HG02610 (cell line): Measurements from ENCODE around the gene ALG9.
"Not testable (repeated sequence)": the region's sequence is repeated elsewhere in the genome, so short reads cannot be mapped to it uniquely, and the experiment has no call there.

Source experiments
- ATAC-seq: cut with Tn5 transposase; IDR thresholded peaks from one replicate; pipeline ENCODE4 v1.9.1; 2021; ENCODE audit warnings: mild to moderate bottlenecking, moderate library complexity; ENCODE audit not compliant: unreplicated experiment

ALG9 gene

GRCh38 chr11:111771205-111771604 is 100.2 kb downstream of the ALG9 start:
- ATAC-seq: not testable (repeated sequence)

DNA sequence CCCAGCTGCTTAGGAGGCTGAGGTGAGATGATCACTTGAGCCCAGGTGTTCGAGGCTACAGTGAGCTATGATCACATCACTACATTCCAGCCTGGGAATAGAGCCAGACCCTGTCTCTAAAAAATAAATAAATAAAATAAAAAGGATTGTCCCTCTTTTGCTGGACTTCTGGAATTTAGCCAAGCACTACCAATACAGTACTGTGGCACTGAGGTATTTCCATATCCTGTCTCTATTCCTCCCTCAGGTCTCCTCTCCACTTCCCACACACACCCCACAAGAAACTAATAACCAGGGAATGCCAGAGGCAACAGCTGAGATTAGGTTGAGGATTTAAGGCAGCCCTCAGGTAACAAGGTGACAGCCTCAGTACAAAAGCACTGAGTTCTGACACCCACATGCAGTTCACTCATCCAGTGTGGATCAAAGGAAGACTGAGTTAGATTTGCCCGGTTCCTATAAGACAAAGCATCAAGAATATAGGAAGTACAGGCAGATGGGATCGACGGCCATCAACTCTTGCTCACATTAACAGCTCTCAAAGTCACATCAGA is 100.7 kb downstream of the ALG9 start:
- no peak for ATAC-seq

GRCh38 chr11:111766834-111767142 is 104.6 kb downstream of the ALG9 start:
- ATAC-seq: peak; percentile 3

GRCh38 chr11:111765984-111766833 is 105.2 kb downstream of the ALG9 start, which contains the start of gene PPP2R1B:
TSS of gene PPP2R1B (minus strand) at chr11:111766389. CDS start at chr11:111766361, 28 bp downstream.
- ATAC-seq: peak; percentile 84

- peak; percentile 14 for ATAC-seq
Observed at GRCh38 chr11:111765320-111765983, 105.9 kb downstream of the ALG9 start.

DNA sequence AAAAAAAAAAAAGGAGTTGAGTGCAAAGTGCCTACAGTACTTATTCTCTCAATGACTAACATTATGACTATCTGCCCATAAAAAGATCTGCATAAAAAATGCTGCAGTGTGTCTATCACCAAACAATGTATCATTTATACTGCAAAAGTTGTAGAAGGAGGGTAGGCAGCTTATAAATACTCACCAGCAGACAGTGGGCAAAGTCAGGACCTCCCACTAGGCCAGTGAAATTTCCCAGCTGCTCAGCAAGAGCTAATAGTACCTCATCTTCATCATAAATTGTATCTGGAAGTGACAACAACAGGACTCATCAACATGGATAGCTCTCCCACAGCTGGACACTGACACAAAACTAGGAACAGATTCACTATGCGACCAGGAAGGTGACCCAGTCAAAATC is 106.8 kb downstream of the ALG9 start:
- no peak for ATAC-seq

DNA sequence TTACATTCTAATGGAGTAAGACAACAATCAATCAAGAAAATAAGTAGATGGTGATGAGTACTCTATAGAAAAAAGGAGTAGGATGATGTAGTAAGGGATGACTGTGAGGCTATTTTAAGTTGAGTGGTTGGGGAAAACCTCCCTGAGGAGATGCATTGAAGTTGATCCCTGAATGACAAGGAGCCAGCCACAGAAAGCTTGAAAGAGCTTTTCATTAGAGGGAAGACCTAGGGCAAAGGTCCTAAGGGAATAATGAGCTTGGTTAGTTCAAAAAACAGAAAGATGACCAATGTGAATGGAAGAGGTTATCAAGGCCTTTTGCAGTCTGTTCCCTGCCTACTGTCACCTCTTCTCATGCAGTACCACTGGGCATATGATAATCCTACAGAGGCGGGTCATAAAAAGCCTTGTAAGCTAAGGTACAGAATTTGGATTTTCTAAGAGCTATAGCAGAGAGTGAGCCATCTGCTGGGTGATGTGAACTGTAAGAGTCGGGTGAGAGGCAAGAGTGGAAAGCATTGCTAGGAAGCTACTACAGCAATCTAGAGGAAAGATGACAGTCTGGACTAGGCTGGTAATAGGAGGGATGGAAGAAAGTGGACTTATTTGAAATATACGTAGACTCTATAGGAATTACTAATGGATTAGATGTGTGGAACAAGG is 108.3 kb downstream of the ALG9 start:
- ATAC-seq: no peak

DNA sequence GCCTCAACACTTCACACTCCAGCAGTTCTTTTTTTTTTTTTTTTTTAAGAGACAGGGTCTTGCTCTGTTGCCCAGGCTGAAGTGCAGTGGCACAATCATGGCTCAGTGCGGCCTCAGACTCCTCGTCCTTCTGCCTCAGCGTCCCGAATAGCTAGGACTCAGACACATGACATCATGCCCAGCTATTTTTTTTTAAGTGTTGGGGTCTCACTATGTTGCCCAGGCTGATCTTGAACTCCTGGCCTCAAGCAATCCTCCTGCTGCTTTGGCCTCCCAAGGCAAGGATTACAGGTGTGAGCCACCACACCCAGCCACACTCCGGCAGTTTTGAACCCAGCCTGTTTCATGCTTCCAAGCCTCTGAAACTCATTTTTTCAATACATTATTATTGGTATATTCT is 108.9 kb downstream of the ALG9 start:
- no peak for ATAC-seq

GRCh38 chr11:111761036-111761435 is 110.3 kb downstream of the ALG9 start:
- ATAC-seq: no peak

- ATAC-seq: no peak
Observed at GRCh38 chr11:111759778-111760407, 111.5 kb downstream of the ALG9 start.

DNA sequence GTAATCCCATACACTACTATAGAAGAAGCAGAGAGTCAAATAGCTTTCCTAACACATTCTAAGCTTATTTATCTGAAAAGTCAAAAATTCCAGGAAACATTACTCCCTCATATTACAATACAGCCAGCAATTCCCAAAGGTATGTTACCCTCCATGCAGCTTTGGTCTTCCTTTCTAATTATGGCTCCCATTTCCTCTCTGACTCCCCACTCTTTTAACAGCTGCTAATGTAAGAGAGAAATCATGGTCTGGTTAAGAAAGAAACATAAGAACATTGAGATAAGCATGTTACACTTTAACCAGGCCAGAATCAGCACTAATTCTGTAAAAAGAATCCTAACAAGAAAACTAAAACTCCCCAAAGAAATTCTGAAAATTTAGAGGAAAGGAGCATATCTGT is 112.0 kb downstream of the ALG9 start:
- no peak for ATAC-seq

GRCh38 chr11:111756097-111756496 is 115.3 kb downstream of the ALG9 start:
- no peak for ATAC-seq

GRCh38 chr11:111749646-111750045 is 121.7 kb downstream of the ALG9 start:
- ATAC-seq: no peak

DNA sequence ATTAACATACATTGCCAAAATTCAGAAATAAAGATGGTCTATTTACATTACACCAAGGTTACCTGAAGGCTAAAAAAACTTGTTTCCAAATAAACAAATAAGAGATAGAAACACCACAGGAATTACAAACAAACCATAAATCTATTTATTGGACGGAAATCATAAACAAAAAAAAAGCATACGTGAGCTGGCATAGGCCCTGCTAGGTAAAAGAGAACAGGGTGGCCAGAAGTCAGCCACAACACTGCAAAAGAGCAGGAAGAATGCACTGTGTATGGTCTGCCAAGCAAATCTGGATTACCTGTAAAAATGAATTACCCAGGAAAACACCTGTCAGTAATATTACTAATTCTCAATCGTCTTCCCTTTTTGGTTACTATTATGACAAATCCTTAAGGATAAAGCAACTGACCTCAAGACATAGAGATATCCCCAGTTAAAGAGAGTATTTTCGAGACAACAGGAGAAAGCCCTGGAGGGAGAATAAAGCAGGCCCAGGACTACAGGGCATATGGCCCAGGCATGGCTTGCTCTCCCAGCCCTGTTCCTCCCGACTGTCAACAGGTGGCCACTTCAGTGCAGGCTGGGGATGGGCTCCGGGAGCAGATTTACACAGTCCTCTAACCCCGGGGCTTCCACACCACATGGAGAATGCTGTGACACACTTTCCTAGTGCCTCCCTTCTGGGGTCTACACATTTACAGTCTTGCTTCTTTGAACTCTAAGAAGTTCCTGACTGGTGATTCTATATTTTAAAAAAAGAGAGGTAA is 123.2 kb downstream of the ALG9 start:
- no peak for ATAC-seq

- ATAC-seq: no peak
Observed at GRCh38 chr11:111745719-111746504, 125.5 kb downstream of the ALG9 start.

GRCh38 chr11:111743700-111744099 is 127.7 kb downstream of the ALG9 start:
- no peak for ATAC-seq

DNA sequence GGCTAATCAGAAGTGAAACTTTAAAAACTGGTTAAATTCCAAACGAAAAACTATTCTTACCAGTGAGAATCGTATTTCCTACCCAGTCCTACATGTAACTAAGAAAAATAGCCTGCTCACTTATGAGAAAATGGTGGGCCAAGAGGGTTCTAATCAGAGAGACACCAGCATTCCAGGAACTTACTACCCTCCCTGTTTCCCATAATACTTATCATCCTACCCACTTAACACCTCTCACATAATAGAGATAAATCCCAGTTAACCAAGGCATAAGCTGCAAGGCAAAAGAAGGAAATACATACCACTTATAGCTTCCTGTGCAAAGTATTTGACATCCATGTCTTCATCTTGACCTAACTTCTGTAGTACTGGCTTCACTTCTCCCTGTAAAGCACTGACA is 129.6 kb downstream of the ALG9 start:
- ATAC-seq: no peak

GRCh38 chr11:111739299-111739698 is 132.1 kb downstream of the ALG9 start:
- no peak for ATAC-seq

DNA sequence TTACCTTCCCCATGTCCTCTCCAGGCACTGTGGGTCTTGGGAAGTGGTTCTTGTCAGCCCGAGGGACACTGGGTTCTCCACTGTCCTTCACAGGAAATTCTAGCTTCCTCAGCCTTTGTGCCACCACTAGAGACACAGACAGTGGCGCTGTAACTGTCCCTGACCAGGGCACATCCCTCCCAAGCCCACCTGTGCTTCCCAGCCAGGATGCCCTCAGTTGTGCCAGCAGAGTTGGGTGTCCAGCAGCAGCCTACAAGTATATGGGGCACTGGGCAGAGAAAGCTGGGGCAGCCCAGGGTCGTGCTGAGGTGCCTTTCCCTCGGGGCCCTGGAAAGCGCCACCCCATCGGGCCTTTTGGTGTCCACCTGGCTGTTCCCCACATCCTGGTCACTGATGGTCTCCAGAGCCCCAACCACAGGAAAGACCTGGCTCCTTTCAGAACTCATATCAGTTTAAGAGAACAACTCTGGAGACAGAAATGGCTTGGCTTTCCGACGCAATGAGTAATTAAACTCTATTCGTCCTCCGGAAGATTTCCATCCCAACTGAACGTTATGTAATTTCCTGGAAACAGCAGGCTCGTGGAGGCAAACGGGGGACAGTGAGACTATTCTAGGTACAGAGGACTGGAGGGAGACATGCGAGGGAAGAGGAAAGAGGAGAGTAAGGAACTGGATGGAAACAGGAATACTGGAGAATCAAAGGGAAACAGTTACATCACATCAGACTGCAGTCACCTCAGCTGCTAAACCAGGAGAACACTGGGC is 133.8 kb downstream of the ALG9 start:
- no peak for ATAC-seq
